ENCODE data around the gene CCL7. TPM values are rescaled to one million over a fixed set of nuclear protein-coding genes. Genes with fewer than 3 reads are reported as not detected.
"Not testable (repeated sequence)": the region's sequence is repeated elsewhere in the genome, so short reads cannot be mapped to it uniquely, and the experiment has no call there.

CCL7 gene
- total RNA-seq, 4 donors from 2014 or later = 2.2 TPM; not detected in 3

DNA sequence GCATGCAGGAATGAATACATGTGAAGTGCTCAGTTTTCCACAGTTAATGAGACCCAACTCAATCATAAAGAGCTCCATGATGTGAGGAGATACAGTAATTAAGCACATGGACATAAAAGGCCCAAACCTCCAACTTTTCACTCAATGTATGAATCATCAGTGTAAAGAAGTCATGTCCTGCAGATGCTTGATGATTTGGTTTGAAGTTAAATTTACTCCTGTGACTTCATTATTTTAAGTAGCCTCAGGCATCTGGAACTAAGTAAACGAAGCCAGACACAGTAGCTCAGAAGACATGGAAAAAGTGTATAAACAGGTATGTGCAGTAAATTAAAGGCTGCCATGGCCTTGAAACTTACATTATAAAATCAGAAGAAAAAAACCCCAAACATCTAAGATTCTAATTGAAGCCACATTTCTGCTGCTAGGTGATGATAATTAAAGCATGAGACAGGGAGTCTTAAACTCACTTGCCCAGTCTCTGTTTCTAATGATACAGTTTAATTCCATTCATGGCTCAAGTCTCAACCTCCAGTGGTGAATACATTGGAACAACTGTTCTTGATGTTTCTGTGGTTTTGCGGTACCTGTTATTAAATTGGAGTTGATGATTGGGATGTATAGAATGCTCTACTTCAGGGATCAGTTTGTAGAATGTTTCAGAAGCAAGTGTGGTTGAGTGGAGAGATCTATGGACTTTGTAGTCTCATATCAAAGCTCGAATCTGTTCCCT, 43.8 kb upstream of the CCL7 start:
- Histone ChIP-seq H3K36me3 (no peaks in the 10 kb centered on the region), H3K27me3 (no peaks in the 10 kb centered on the region), H3K27ac (no peak overlapping the region), H3K4me3 (no peak overlapping the region), H3K9me3 (no peaks in the 10 kb centered on the region), H3K4me1 (no peaks in the 10 kb centered on the region)
- WGBS, 2 donors (ENCODE audit: low coverage in 1 of 2) = 66 to 79% methylated on average over 3 of the region's 3 CpGs
- TF ChIP-seq POLR2AphosphoS5 (IDR thresholded peaks at IDR 0.05) (no peak), EP300 (IDR thresholded peaks at IDR 0.05) (no peak), POLR2A (IDR thresholded peaks at IDR 0.05) (no peak)
- TF ChIP-seq, protein P1, sequence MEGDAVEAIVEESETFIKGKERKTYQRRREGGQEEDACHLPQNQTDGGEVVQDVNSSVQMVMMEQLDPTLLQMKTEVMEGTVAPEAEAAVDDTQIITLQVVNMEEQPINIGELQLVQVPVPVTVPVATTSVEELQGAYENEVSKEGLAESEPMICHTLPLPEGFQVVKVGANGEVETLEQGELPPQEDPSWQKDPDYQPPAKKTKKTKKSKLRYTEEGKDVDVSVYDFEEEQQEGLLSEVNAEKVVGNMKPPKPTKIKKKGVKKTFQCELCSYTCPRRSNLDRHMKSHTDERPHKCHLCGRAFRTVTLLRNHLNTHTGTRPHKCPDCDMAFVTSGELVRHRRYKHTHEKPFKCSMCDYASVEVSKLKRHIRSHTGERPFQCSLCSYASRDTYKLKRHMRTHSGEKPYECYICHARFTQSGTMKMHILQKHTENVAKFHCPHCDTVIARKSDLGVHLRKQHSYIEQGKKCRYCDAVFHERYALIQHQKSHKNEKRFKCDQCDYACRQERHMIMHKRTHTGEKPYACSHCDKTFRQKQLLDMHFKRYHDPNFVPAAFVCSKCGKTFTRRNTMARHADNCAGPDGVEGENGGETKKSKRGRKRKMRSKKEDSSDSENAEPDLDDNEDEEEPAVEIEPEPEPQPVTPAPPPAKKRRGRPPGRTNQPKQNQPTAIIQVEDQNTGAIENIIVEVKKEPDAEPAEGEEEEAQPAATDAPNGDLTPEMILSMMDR (IDR thresholded peaks at IDR 0.05) = no peak
- ATAC-seq = no peak

DNA sequence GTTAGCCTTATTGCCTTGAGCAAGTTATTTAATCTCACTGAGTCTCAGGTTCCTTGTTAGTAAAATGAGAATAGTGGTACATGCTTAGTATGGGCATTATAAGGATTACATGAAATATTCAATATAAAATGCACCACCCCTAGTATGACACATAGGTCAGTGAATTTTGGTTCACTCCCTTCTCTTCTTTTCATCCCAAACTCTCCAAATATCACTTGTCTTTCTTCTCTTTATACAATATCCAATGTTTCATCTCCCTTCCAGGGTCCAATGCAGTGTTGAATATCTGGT, 43.3 kb upstream of the CCL7 start:
- Histone ChIP-seq H3K9me3 (no peaks in the 10 kb centered on the region), H3K4me3 (no peak overlapping the region), H3K4me1 (no peaks in the 10 kb centered on the region), H3K36me3 (no peaks in the 10 kb centered on the region), H3K27ac (no peak overlapping the region), H3K27me3 (no peaks in the 10 kb centered on the region)
- TF ChIP-seq POLR2AphosphoS5 (IDR thresholded peaks at IDR 0.05) (no peak), POLR2A (IDR thresholded peaks at IDR 0.05) (no peak), EP300 (IDR thresholded peaks at IDR 0.05) (no peak)
- TF ChIP-seq, protein P1 (IDR thresholded peaks at IDR 0.05) = no peak
- no peak for ATAC-seq

DNA sequence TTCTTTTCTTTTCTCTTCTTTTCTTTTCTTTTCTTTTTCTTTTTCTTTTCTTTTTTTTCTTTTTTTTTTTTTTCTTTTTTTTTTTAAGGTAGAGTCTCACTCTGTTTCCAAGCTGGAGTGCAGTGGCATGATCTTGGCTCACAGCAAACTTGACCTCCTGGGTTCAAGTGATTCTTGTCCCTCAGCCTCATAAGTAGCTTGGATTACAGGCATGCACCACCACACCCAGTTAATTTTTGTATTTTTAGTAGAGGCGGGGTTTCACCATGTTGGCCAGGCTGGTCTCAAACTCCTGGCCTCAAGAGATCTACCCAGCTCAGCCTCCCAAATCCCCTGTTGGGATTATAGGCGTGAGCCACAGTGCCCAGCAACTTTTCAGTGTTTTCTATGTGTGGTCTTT, 42.7 kb upstream of the CCL7 start:
- H3K9me3 ChIP-seq, H3K4me3 ChIP-seq, H3K27ac ChIP-seq, ATAC-seq, H3K27me3 ChIP-seq, H3K36me3 ChIP-seq, H3K4me1 ChIP-seq: not testable (repeated sequence)
- no CpG with 5 or more reads among the region's 2 CpGs for WGBS, 2 donors (ENCODE audit: low coverage in 1 of 2)

DNA sequence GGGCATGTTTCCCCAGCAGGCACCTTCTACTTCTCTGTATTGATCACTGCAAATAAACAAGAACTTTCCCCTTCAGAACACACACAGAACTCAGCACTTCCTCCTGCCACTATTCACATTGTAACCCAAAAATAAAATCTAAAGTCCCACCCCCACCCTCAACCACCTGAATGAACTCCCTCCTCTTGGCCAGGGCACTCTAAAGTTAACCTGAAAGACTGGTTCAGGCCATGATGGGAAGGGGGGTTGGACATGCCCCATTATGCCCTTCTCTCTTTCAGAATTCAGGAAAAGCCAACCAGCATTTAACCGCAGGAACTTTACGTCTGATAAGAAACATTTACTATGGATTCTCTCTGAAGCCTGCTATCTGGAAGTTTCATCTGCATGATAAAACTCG, 42.3 kb upstream of the CCL7 start:
- Histone ChIP-seq H3K9me3 (no peaks in the 10 kb centered on the region), H3K27me3 (no peaks in the 10 kb centered on the region), H3K4me3 (no peak overlapping the region), H3K4me1 (no peaks in the 10 kb centered on the region), H3K36me3 (no peaks in the 10 kb centered on the region), H3K27ac (no peak overlapping the region)
- ATAC-seq = no peak
- 76 to 97% methylated on average over 3 of the region's 3 CpGs for WGBS, 2 donors (ENCODE audit: low coverage in 1 of 2)
- TF ChIP-seq POLR2A (IDR thresholded peaks at IDR 0.05) (no peak), EP300 (IDR thresholded peaks at IDR 0.05) (no peak), POLR2AphosphoS5 (IDR thresholded peaks at IDR 0.05) (no peak)
- TF ChIP-seq, protein P1 (IDR thresholded peaks at IDR 0.05) = no peak

DNA sequence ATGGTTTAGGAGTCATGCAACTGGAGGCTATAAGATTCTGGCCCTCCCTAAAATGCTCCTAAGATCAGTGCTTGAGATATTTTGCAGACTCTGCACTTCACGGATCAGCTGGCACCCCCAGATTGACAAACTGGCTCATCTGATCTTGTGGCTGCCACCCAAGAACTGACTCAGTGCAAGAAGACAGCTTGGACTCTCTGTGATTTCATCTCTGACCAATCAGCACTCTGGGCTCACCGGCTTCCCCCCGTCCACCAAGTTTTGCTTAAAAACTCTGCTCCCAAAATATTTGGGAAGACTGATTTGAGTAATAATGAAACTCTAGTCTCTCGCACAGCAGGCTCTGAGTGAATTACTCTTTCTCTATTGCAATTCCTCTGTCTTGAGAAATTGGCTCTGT, 41.2 kb upstream of the CCL7 start:
- Histone ChIP-seq H3K4me3 (no peak overlapping the region), H3K36me3 (no peaks in the 10 kb centered on the region), H3K27ac (no peak overlapping the region), H3K9me3 (no peaks in the 10 kb centered on the region), H3K27me3 (no peaks in the 10 kb centered on the region), H3K4me1 (peaks cover 0 to 6% (median 0%) of the 10 kb centered on the region in 3 donors)
- WGBS, 2 donors (ENCODE audit: low coverage in 1 of 2) = 80 to 91% methylated on average over 4 of the region's 4 CpGs
- no peak for TF ChIP-seq POLR2A (IDR thresholded peaks at IDR 0.05)
- no peak for TF ChIP-seq POLR2AphosphoS5 (IDR thresholded peaks at IDR 0.05)
- no peak for TF ChIP-seq EP300 (IDR thresholded peaks at IDR 0.05)
- TF ChIP-seq, protein P1 (IDR thresholded peaks at IDR 0.05) = no peak
- ATAC-seq = no peak
